ENCODE measurements around the gene ORM1. TPM values are rescaled to one million over a fixed set of nuclear protein-coding genes. Genes with fewer than 3 reads are reported as not detected.

Gene ORM1
- total and polyA plus RNA-seq, 2 of the 8 experiments (the other 6 are each of a cell fraction or from before 2014, with no cell fraction given), result 0.32 TPM; not detected in 1

GRCh38 chr9:114289106-114289505, 33.8 kb upstream of the ORM1 start (continued):
- TF ChIP-seq CHD7 (IDR thresholded peaks at IDR 0.05; ENCODE audit: insufficient replicate concordance, low read length) (no peak), TBP (IDR thresholded peaks at IDR 0.05; ENCODE audit: low read depth, low read length) (no peak), RBBP5 (IDR thresholded peaks at IDR 0.05; ENCODE audit: borderline replicate concordance, low read depth, low read length) (no peak), BACH1 (IDR thresholded peaks at IDR 0.05; ENCODE audit: low read length) (no peak), SRF (IDR thresholded peaks at IDR 0.05; ENCODE audit: low read depth, low read length) (no peak), CEBPB (IDR thresholded peaks at IDR 0.05; ENCODE audit: low read depth, low read length) (no peak), RFX5 (IDR thresholded peaks at IDR 0.05; ENCODE audit: borderline replicate concordance, low read depth, low read length) (no peak)

All from H1 (cell line).